ENCODE data around the gene HDDC2. TPM values are rescaled to one million over a fixed set of nuclear protein-coding genes. Genes with fewer than 3 reads are reported as not detected.

HDDC2 gene
- total RNA-seq, 4 donors from 2014 or later = 40.1 to 65.6 (median 42.8) TPM

- no peak for TF ChIP-seq POLR2A (IDR thresholded peaks at IDR 0.05)
- no peak for TF ChIP-seq CTCF (IDR thresholded peaks at IDR 0.05)
- no peak overlapping the region for H3K4me3 ChIP-seq (ENCODE audit: low read depth, poor library complexity, severe bottlenecking)
- 78 to 91% methylated on average over 3 of the region's 3 CpGs for WGBS, 2 donors
- intact Hi-C loops (cut with DNase I; ENCODE audit: low total_unique reads) = no loop called here
- no peak for DNase-seq (ENCODE audit: low spot score in 2 of 2)
Measured at GRCh38 chr6:125254321-125254720, 47.4 kb downstream of the HDDC2 start.

- DNase-seq (ENCODE audit: low spot score in 2 of 2) = no peak
- no peak overlapping the region for H3K4me3 ChIP-seq (ENCODE audit: low read depth, poor library complexity, severe bottlenecking)
- intact Hi-C loops (cut with DNase I; ENCODE audit: low total_unique reads) = no loop called here
- TF ChIP-seq POLR2A (IDR thresholded peaks at IDR 0.05) (no peak), CTCF (IDR thresholded peaks at IDR 0.05) (no peak)
- WGBS, 2 donors = 74% methylated on average over 2 of the region's 2 CpGs
Measured at GRCh38 chr6:125253881-125254280, 47.9 kb downstream of the HDDC2 start.

- intact Hi-C loops (cut with DNase I; ENCODE audit: low total_unique reads) = no loop called here
- no peak overlapping the region for H3K4me3 ChIP-seq (ENCODE audit: low read depth, poor library complexity, severe bottlenecking)
- 90 to 96% methylated on average over 1 of the region's 1 CpG for WGBS, 2 donors
- DNase-seq (ENCODE audit: low spot score in 2 of 2) = no peak
- TF ChIP-seq CTCF (IDR thresholded peaks at IDR 0.05) = no peak
- no peak for TF ChIP-seq POLR2A (IDR thresholded peaks at IDR 0.05)
Measured at GRCh38 chr6:125252891-125253290, 48.9 kb downstream of the HDDC2 start.

GRCh38 chr6:125251516-125252220 is 50.1 kb downstream of the HDDC2 start:
- DNase-seq (ENCODE audit: low spot score in 2 of 2) = no peak
- TF ChIP-seq POLR2A (IDR thresholded peaks at IDR 0.05) (no peak), CTCF (IDR thresholded peaks at IDR 0.05) (no peak)
- intact Hi-C loops (cut with DNase I; ENCODE audit: low total_unique reads) = no loop called here
- no peak overlapping the region for H3K4me3 ChIP-seq (ENCODE audit: low read depth, poor library complexity, severe bottlenecking)
- WGBS, 2 donors = 46 to 54% methylated on average over 6 of the region's 6 CpGs

GRCh38 chr6:125250511-125250910 is 51.3 kb downstream of the HDDC2 start:
- intact Hi-C loops (cut with DNase I; ENCODE audit: low total_unique reads) = no loop called here
- DNase-seq (ENCODE audit: low spot score in 2 of 2) = no peak
- H3K4me3 ChIP-seq (ENCODE audit: low read depth, poor library complexity, severe bottlenecking) = no peak overlapping the region
- WGBS, 2 donors = 74 to 90% methylated on average over 1 of the region's 1 CpG
- no peak for TF ChIP-seq CTCF (IDR thresholded peaks at IDR 0.05)
- no peak for TF ChIP-seq POLR2A (IDR thresholded peaks at IDR 0.05)

- no peak for TF ChIP-seq POLR2A (IDR thresholded peaks at IDR 0.05)
- TF ChIP-seq CTCF (IDR thresholded peaks at IDR 0.05) = no peak
- intact Hi-C loops (cut with DNase I; ENCODE audit: low total_unique reads) = no loop called here
- H3K4me3 ChIP-seq (ENCODE audit: low read depth, poor library complexity, severe bottlenecking) = no peak overlapping the region
- DNase-seq (ENCODE audit: low spot score in 2 of 2) = no peak
- WGBS, 2 donors = 71 to 77% methylated on average over 7 of the region's 7 CpGs
Measured at GRCh38 chr6:125248136-125248535, 53.6 kb downstream of the HDDC2 start.
